PC-9 (cell line): Measurements from ENCODE around the gene EZR. TPM values are rescaled to one million over a fixed set of nuclear protein-coding genes. Genes with fewer than 3 reads are reported as not detected.

Source experiments
- BruUV-seq: library from RNA; stranded (reverse); fragments of 400-500 nt; replicated peaks from 2 replicates; lab custom pipeline; 2021; lab: Mats Ljungman, UMichigan
- CTCF ChIA-PET: fragments of 300-600 bp; sonication (Branson Sonifier 250); formaldehyde crosslinking; loops from one replicate; lab custom pipeline; 2022; ENCODE audit warnings: antibody characterized with exemption; lab: Charles Lee
- POLR2A ChIA-PET: fragments of 300-600 bp; sonication (Branson Sonifier 250); formaldehyde crosslinking; loops from one replicate; lab custom pipeline; 2022; ENCODE audit warnings: antibody characterized with exemption; ENCODE audit not compliant: unreplicated experiment; lab: Charles Lee
- DNase-seq, 2 experiments: peaks; one replicate each; pipeline versions ENCODE4 v3.0.0 to v3.0.0-alpha.2; 2015 to 2022; ENCODE audit warnings: mixed read lengths in 1 of 2
- H2AFZ ChIP-seq: fragments of 200-600 bp; sonication (generic); 2 replicates; pipeline ENCODE4 v1.8.1; 2017; ENCODE audit warnings: antibody characterized with exemption
- H3F3A ChIP-seq: fragments of 200-600 bp; sonication (generic); 2 replicates; pipeline ENCODE4 v1.8.1; 2017; ENCODE audit warnings: antibody characterized with exemption, mild to moderate bottlenecking, low read depth; ENCODE audit not compliant: insufficient read depth
- H3K27ac ChIP-seq: fragments of 200-600 bp; sonication (generic); 2 replicates; pipeline ENCODE4 v1.6.1; 2016; ENCODE audit warnings: mixed run types
- H3K27me3 ChIP-seq: fragments of 200-600 bp; sonication (generic); 2 replicates; pipeline ENCODE4 v1.6.1; 2016; ENCODE audit warnings: low read depth, mixed run types; ENCODE audit not compliant: insufficient read depth
- H3K36me3 ChIP-seq: fragments of 200-600 bp; sonication (generic); 2 replicates; pipeline ENCODE4 v1.6.1; 2016; ENCODE audit warnings: low read depth, mixed run types
- H3K4me1 ChIP-seq: fragments of 200-600 bp; sonication (generic); replicated peaks from 2 replicates; pipeline ENCODE4 v1.6.1; 2016; ENCODE audit warnings: mixed run types; ENCODE audit not compliant: insufficient read depth
- H3K4me2 ChIP-seq: fragments of 200-600 bp; sonication (generic); 2 replicates; pipeline ENCODE4 v1.6.1; 2017; ENCODE audit warnings: mixed run types
- H3K4me3 ChIP-seq: fragments of 200-600 bp; sonication (generic); 2 replicates; pipeline ENCODE4 v1.6.1; 2016; ENCODE audit warnings: mixed run types
- H3K79me2 ChIP-seq: fragments of 200-600 bp; sonication (generic); 2 replicates; pipeline ENCODE4 v1.6.1; 2017; ENCODE audit warnings: low read depth, mixed run types
- H3K9me2 ChIP-seq: fragments of 200-600 bp; sonication (generic); 2 replicates; pipeline ENCODE4 v1.8.1; 2017; ENCODE audit warnings: mild to moderate bottlenecking; ENCODE audit not compliant: insufficient read depth
- H3K9me3 ChIP-seq: fragments of 200-600 bp; sonication (generic); 2 replicates; pipeline ENCODE4 v1.8.1; 2016; ENCODE audit warnings: low read depth; ENCODE audit not compliant: insufficient read depth
- H4K20me1 ChIP-seq: fragments of 200-600 bp; sonication (generic); 2 replicates; pipeline ENCODE4 v1.8.1; 2017; ENCODE audit not compliant: insufficient read depth
- EZH2 ChIP-seq: fragments of 200-600 bp; sonication (generic); IDR thresholded peaks from 2 replicates; pipeline ENCODE4 v1.8.0; 2017; ENCODE audit warnings: antibody characterized with exemption, low read depth
- intact Hi-C: fragments of 100-400 bp; cut with micrococcal nuclease; formaldehyde crosslinking; loops from one replicate; pipeline ENCODE4 v1.10.0; 2022; ENCODE audit not compliant: unreplicated experiment
- total RNA-seq: library from RNA; stranded (reverse); gene quantifications from 2 replicates; pipeline ENCODE4 v1.2.3, GENCODE V29; 2021
- TF ChIP-seq, protein P1 (sequence below): fragments of 200-600 bp; sonication (generic); conservative IDR thresholded peaks from 2 replicates; pipeline ENCODE4 v1.6.1; 2017; ENCODE audit warnings: mixed run types, antibody characterized with exemption, mild to moderate bottlenecking, moderate library complexity

EZR gene
- total RNA-seq, 1 experiment from 2014 or later = 240 TPM

- Histone ChIP-seq H2AFZ (no peak overlapping the region), H3K27ac (peak overlapping the region; percentile 86), H3F3A (peaks cover 100% of the 10 kb centered on the region), H3K4me2 (no peak overlapping the region), H3K4me1 (peaks cover 11% of the 10 kb centered on the region), H3K36me3 (peaks cover 70% of the 10 kb centered on the region), H3K79me2 (peaks cover 60% of the 10 kb centered on the region), H3K9me3 (no peaks in the 10 kb centered on the region), H3K9me2 (no peaks in the 10 kb centered on the region), H3K4me3 (no peak overlapping the region), H3K27me3 (no peaks in the 10 kb centered on the region), H4K20me1 (peaks cover 28% of the 10 kb centered on the region)
- BruUV-seq = TSS peak; percentile 42
- TF ChIP-seq, protein P1, sequence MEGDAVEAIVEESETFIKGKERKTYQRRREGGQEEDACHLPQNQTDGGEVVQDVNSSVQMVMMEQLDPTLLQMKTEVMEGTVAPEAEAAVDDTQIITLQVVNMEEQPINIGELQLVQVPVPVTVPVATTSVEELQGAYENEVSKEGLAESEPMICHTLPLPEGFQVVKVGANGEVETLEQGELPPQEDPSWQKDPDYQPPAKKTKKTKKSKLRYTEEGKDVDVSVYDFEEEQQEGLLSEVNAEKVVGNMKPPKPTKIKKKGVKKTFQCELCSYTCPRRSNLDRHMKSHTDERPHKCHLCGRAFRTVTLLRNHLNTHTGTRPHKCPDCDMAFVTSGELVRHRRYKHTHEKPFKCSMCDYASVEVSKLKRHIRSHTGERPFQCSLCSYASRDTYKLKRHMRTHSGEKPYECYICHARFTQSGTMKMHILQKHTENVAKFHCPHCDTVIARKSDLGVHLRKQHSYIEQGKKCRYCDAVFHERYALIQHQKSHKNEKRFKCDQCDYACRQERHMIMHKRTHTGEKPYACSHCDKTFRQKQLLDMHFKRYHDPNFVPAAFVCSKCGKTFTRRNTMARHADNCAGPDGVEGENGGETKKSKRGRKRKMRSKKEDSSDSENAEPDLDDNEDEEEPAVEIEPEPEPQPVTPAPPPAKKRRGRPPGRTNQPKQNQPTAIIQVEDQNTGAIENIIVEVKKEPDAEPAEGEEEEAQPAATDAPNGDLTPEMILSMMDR = no peak
- no peak for TF ChIP-seq EZH2
- intact Hi-C loops = loop anchor here (10.0 kb wide), 1 partner anchor 62 kb away; no protein-coding TSS in a partner anchor
- POLR2A ChIA-PET = no interaction called here
- CTCF ChIA-PET = no interaction called here
- DNase-seq = no peak
These were observed 52.3 kb downstream of the EZR start for GRCh38 chr6:158766621-158767455.

DNA sequence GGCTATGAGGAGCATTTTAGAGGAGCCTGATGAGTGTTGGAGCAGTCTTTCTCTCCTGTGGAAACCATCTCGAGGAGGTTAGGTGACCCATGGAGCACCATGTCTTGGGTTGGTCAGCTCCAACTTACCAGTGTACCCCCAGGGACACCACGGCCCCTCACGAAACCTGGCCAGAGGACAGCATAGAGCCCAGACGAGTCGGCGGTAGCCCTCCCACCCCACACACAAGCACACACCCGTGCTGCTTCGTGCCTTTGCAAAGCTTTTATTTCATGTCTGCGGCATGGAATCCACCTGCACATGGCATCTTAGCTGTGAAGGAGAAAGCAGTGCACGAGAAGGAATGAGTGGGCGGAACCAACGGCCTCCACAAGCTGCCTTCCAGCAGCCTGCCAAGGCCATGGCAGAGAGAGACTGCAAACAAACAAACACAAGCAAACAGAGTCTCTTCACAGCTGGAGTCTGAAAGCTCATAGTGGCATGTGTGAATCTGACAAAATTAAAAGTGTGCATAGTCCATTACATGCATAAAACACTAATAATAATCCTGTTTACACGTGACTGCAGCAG lies 53.6 kb downstream of the EZR start:
- DNase-seq = peak in 1 of 2 experiments; percentile 34
- Histone ChIP-seq H3K36me3 (peaks cover 57% of the 10 kb centered on the region), H3F3A (peaks cover 100% of the 10 kb centered on the region), H3K27me3 (no peaks in the 10 kb centered on the region), H3K4me3 (no peak overlapping the region), H3K27ac (peak overlapping the region; percentile 86), H3K4me1 (peaks cover 5% of the 10 kb centered on the region), H2AFZ (no peak overlapping the region), H3K4me2 (no peak overlapping the region), H3K79me2 (peaks cover 47% of the 10 kb centered on the region), H4K20me1 (peaks cover 23% of the 10 kb centered on the region), H3K9me2 (no peaks in the 10 kb centered on the region), H3K9me3 (no peaks in the 10 kb centered on the region)
- ChIA-PET POLR2A (interaction anchor here (0.6 kb wide), 1 partner anchor 199 kb away, joined by 10 read pairs; no protein-coding TSS in a partner anchor), CTCF (no interaction called here)
- BruUV-seq = no TSS peak
- intact Hi-C loops = loop anchor here (1.0 to 10.0 kb wide), 2 partner anchors 20 to 61 kb away; no protein-coding TSS in a partner anchor
- TF ChIP-seq, protein P1 = no peak
- TF ChIP-seq EZH2 = no peak

DNA sequence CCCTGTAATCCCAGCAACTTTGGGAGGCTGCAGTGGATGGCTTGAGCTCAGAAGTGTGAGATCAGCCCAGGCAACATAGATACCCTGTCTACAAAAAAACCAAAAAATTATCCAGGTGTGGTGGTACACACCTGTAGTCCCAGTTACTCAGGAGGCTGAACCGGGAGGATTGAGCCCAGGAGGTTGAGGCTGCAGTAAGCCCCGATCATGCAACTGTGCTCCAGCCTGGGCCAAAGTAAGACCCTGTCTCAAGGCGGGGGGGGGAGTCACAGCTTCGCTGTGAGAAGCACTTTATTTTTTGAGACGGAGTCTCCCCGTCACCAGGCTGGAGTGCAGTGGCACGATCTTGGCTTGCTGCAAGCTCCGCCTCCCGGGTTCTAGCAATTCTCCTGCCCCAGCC lies 54.2 kb downstream of the EZR start:
- POLR2A ChIA-PET = interaction anchor here (0.6 kb wide), 1 partner anchor 198 kb away, joined by 10 read pairs; no protein-coding TSS in a partner anchor
- Histone ChIP-seq H3K27me3 (no peaks in the 10 kb centered on the region), H2AFZ (no peak overlapping the region), H3K4me3 (no peak overlapping the region), H3K4me1 (peaks cover 8% of the 10 kb centered on the region), H3K9me3 (no peaks in the 10 kb centered on the region), H3K4me2 (no peak overlapping the region), H3K79me2 (peaks cover 40% of the 10 kb centered on the region), H3K36me3 (peaks cover 50% of the 10 kb centered on the region), H3F3A (peaks cover 96% of the 10 kb centered on the region), H4K20me1 (peaks cover 19% of the 10 kb centered on the region), H3K27ac (peak overlapping the region; percentile 86), H3K9me2 (no peaks in the 10 kb centered on the region)
- BruUV-seq = no TSS peak
- intact Hi-C loops = loop anchor here (1.0 to 10.0 kb wide), 2 partner anchors 20 to 60 kb away; no protein-coding TSS in a partner anchor
- no peak for TF ChIP-seq EZH2
- TF ChIP-seq, protein P1 = no peak
- peak in 1 of 2 experiments; percentile 42 for DNase-seq
- CTCF ChIA-PET = no interaction called here
